DOHH2 (cell line): ENCODE results near the gene PDGFB.

ENCODE experiments used
- H3F3A ChIP-seq: fragments of 200-600 bp; sonication (generic), shearing (Covaris generic); 2 replicates; pipeline ENCODE4 v1.6.0; 2016; ENCODE audit warnings: antibody characterized with exemption, mild to moderate bottlenecking; ENCODE audit not compliant: control insufficient read depth, insufficient read depth
- H3K27ac ChIP-seq: fragments of 200-600 bp; sonication (generic); 2 replicates; pipeline ENCODE4 v1.5.1; 2014; ENCODE audit warnings: low read depth, mild to moderate bottlenecking, low read length, moderate library complexity
- H3K27me3 ChIP-seq: fragments of 200-600 bp; sonication (generic); 2 replicates; pipeline ENCODE4 v1.6.1; 2014; ENCODE audit warnings: mild to moderate bottlenecking, low read length, mixed read lengths; ENCODE audit not compliant: control insufficient read depth
- H3K36me3 ChIP-seq: fragments of 200-600 bp; sonication (generic); 2 replicates; pipeline ENCODE4 v1.6.1; 2014; ENCODE audit warnings: mild to moderate bottlenecking, low read length, moderate library complexity, mixed read lengths; ENCODE audit not compliant: control insufficient read depth
- H3K4me1 ChIP-seq: fragments of 200-600 bp; sonication (generic); 2 replicates; pipeline ENCODE4 v1.6.1; 2014; ENCODE audit warnings: mild to moderate bottlenecking, low read length, mixed read lengths; ENCODE audit not compliant: control insufficient read depth
- H3K4me2 ChIP-seq: fragments of 200-600 bp; sonication (generic); 2 replicates; pipeline ENCODE4 v1.6.0; 2014; ENCODE audit warnings: mild to moderate bottlenecking, low read length, moderate library complexity
- H3K4me3 ChIP-seq: fragments of 200-600 bp; sonication (generic); 2 replicates; pipeline ENCODE4 v1.5.1; 2014; ENCODE audit warnings: mild to moderate bottlenecking, low read length, mixed read lengths
- H3K79me2 ChIP-seq: fragments of 200-600 bp; sonication (generic); 2 replicates; pipeline ENCODE4 v1.6.1; 2014; ENCODE audit warnings: mild to moderate bottlenecking, low read length, mixed read lengths; ENCODE audit not compliant: control insufficient read depth
- H3K9me2 ChIP-seq: fragments of 200-600 bp; sonication (generic); replicated peaks from 2 replicates; pipeline ENCODE4 v1.6.1; 2014; ENCODE audit warnings: mild to moderate bottlenecking, low read length, mixed read lengths; ENCODE audit not compliant: control insufficient read depth
- H3K9me3 ChIP-seq: fragments of 200-600 bp; sonication (generic); 2 replicates; pipeline ENCODE4 v1.6.1; 2014; ENCODE audit warnings: antibody characterized with exemption, low read length, mixed read lengths; ENCODE audit not compliant: control insufficient read depth, insufficient read depth
- H4K20me1 ChIP-seq: fragments of 200-600 bp; sonication (generic); 2 replicates; pipeline ENCODE4 v1.6.0; 2014; ENCODE audit warnings: low read depth, mild to moderate bottlenecking, antibody characterized with exemption, low read length, moderate library complexity; ENCODE audit not compliant: control insufficient read depth, insufficient read depth
- EZH2phosphoT487 ChIP-seq: fragments of 200-600 bp; sonication (generic); IDR thresholded peaks from 2 replicates; pipeline ENCODE4 v1.6.1; 2017; ENCODE audit warnings: borderline replicate concordance, mild to moderate bottlenecking, antibody characterized with exemption, low read length, moderate library complexity, mixed read lengths
- TF ChIP-seq, protein P1 (sequence below): fragments of 200-600 bp; sonication (generic); IDR thresholded peaks from one replicate; pipeline ENCODE4 v1.5.1; 2014; ENCODE audit warnings: antibody characterized with exemption, mild to moderate bottlenecking, low read depth, low read length; ENCODE audit not compliant: poor library complexity, severe bottlenecking

Gene PDGFB

DNA sequence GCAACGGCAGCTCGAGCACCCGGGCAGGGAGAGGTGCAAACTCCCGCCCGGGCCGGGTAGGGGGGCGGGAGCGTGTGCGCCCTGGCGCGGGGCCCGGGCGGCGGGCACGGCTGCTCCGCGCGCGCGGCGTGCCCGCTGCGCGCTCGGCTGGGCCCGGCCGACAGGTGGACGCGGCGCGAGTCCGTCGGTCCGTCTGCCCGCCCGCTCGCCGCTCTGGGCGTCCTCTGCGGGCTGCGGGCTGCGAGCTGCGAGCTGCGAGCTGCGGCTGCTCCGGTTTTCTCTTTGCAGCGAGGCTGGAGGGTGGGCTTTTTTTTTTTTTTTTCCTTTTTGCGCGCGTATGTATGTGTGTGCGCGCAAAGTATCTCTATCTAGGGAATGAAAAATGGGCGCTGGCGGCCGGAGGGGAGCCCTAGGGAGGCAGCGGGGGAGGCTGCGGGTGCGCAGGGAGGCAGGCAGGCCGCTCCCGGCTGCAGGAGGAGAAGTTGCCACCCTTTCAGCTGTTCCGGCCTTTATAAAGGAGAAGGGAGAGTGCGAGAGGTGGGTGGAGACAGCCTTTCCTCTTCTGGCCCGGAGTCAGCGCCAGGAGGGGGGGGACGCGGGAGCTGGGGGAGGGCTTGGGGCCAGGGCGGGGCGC lies at the start of gene PDGFB:
PDGFB (minus strand) TSS at position 487 of the 634 bp plus-strand sequence. CDS start 1,019 bp downstream, outside the sequence.
- no peak within 1 kb of the TSS for H3K4me3 ChIP-seq
- H3K27me3 ChIP-seq: peaks cover 78% of the 10 kb centered on the region
- no peak for TF ChIP-seq EZH2phosphoT487
- TF ChIP-seq, protein P1, sequence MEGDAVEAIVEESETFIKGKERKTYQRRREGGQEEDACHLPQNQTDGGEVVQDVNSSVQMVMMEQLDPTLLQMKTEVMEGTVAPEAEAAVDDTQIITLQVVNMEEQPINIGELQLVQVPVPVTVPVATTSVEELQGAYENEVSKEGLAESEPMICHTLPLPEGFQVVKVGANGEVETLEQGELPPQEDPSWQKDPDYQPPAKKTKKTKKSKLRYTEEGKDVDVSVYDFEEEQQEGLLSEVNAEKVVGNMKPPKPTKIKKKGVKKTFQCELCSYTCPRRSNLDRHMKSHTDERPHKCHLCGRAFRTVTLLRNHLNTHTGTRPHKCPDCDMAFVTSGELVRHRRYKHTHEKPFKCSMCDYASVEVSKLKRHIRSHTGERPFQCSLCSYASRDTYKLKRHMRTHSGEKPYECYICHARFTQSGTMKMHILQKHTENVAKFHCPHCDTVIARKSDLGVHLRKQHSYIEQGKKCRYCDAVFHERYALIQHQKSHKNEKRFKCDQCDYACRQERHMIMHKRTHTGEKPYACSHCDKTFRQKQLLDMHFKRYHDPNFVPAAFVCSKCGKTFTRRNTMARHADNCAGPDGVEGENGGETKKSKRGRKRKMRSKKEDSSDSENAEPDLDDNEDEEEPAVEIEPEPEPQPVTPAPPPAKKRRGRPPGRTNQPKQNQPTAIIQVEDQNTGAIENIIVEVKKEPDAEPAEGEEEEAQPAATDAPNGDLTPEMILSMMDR: no peak
- peaks cover 23% of the 10 kb centered on the region for H3K4me1 ChIP-seq
- no peaks in the 10 kb centered on the region for H3F3A ChIP-seq
- H4K20me1 ChIP-seq: no peaks in the 10 kb centered on the region; the same call in 1 of the 2 replicates
- H3K36me3 ChIP-seq: no peaks in the 10 kb centered on the region
- H3K4me2 ChIP-seq: no peak within 1 kb of the TSS
- H3K79me2 ChIP-seq: no peaks in the 10 kb centered on the region
- no peaks in the 10 kb centered on the region for H3K9me2 ChIP-seq
- no peaks in the 10 kb centered on the region for H3K9me3 ChIP-seq
- no peak within 1 kb of the TSS for H3K27ac ChIP-seq

DNA sequence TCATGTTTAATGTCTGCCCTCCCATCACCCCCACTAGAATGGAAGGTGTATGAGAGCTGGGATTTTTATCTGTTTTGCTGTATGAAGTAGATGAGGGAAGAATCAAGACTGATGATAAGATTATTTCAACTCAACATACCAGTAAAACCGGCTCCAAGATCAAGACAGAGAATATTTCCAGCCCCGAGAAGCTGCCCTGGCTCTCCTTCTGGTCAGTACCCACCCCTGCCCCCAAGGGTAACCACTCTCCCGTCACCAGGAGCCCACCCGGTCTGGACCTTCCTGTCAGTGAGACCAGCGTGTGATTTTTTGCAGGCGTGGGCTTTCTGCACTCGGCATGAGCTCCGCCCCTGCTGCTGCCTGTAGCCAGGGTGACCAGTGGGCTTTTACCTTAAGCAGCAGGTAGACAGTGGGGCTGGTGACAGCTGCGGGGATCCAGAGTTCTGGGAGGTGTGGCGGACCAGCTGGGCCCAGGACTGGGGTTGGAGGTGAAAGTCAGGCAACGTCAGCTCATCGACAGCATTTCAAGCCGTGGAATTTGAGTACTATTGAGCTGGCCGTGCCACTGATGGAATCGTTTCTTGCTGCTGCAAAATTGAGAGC lies 49.1 kb upstream of the PDGFB start:
- Histone ChIP-seq H3K4me1 (peaks cover 27% of the 10 kb centered on the region), H3K27ac (no peak overlapping the region), H3K9me2 (no peaks in the 10 kb centered on the region), H3K9me3 (no peaks in the 10 kb centered on the region), H3K36me3 (no peaks in the 10 kb centered on the region), H3K79me2 (no peaks in the 10 kb centered on the region), H3F3A (peaks cover 9% of the 10 kb centered on the region; the same call in 1 of the 2 replicates), H3K4me3 (no peak overlapping the region), H3K4me2 (no peak overlapping the region), H4K20me1 (no peaks in the 10 kb centered on the region), H3K27me3 (no peaks in the 10 kb centered on the region)
- TF ChIP-seq, protein P1: no peak
- TF ChIP-seq EZH2phosphoT487: no peak

DNA sequence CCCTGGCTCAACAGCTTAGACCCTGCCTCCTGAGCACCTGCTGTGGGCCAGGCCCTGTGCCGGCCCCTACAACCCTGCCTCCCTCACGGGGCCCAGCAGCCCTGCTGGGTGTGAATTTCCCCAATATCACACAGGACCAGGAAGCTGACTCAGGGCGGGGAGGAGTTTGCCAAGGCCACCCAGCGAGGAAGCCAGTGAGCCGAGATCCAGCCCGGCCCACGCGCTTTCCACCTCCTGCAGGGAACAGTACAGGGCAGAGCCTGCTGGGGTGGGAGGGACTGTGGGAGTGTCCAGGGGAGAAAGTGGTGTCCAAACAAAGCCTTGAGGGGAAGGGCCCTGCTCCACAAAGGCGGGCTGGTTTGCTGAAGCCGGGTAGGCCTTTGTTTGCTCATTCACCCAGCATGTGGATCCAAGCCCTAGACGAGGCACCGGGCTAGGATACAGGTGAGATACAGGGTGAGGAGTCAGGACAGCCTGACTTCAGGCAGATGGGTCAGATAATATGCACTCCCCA lies 47.8 kb upstream of the PDGFB start:
- Histone ChIP-seq H3K27ac (no peak overlapping the region), H3K4me1 (peaks cover 17% of the 10 kb centered on the region), H4K20me1 (no peaks in the 10 kb centered on the region), H3F3A (no peaks in the 10 kb centered on the region), H3K79me2 (no peaks in the 10 kb centered on the region), H3K4me2 (no peak overlapping the region), H3K9me2 (no peaks in the 10 kb centered on the region), H3K9me3 (no peaks in the 10 kb centered on the region), H3K4me3 (no peak overlapping the region), H3K36me3 (no peaks in the 10 kb centered on the region), H3K27me3 (no peaks in the 10 kb centered on the region)
- TF ChIP-seq, protein P1: no peak
- TF ChIP-seq EZH2phosphoT487: no peak
